Activated T-helper 1 cell treated with anti-CD3 and anti-CD28 coated beads, Interleukin-12 subunit alpha, Interleukin-12 subunit beta, Interleukin-2, Interleukin-4 antibody, amounts not matched to agents 30 ng/mL and 10 ng/mL and 1 ng/mL, durations not matched to agents 14 hours and 24 hours and 36 hours (primary cell): Measurements from ENCODE around the gene JKAMP. TPM values are rescaled to one million over a fixed set of nuclear protein-coding genes. Genes with fewer than 3 reads are reported as not detected.
A peak's percentile ranks its signal among the peaks of the same experiment; 100 is the strongest.
"Not testable (repeated sequence)": the region's sequence is repeated elsewhere in the genome, so short reads cannot be mapped to it uniquely, and the experiment has no call there.

Experiments used
- DNase-seq: peaks from one replicate; pipeline ENCODE4 v3.0.0; 2021; ENCODE audit warnings: low spot score
- H3K27ac Mint-ChIP-seq: one replicate; pipeline ENCODE4 v1.8.0; 2021; ENCODE audit warnings: mild to moderate bottlenecking, mixed read lengths
- H3K27me3 Mint-ChIP-seq: one replicate; pipeline ENCODE4 v1.8.0; 2022; ENCODE audit warnings: mild to moderate bottlenecking, moderate library complexity, mixed read lengths; ENCODE audit not compliant: insufficient read depth
- H3K36me3 Mint-ChIP-seq: one replicate; pipeline ENCODE4 v1.8.0; 2021; ENCODE audit warnings: low read depth, mixed read lengths
- H3K4me1 Mint-ChIP-seq: one replicate; pipeline ENCODE4 v1.8.0; 2021; ENCODE audit warnings: low read depth, mixed read lengths
- H3K4me3 Mint-ChIP-seq: one replicate; pipeline ENCODE4 v1.8.0; 2021; ENCODE audit warnings: mild to moderate bottlenecking, moderate library complexity, mixed read lengths
- H3K9me3 Mint-ChIP-seq: one replicate; pipeline ENCODE4 v1.8.0; 2021; ENCODE audit warnings: mixed read lengths
- intact Hi-C: fragments of 100-400 bp; cut with micrococcal nuclease; formaldehyde crosslinking; loops from one replicate; pipeline ENCODE4 v1.15.1; 2024
- total RNA-seq: library from RNA; stranded (reverse); gene quantifications from 2 replicates; pipeline ENCODE4 v1.2.3, GENCODE V29; 2022

The JKAMP gene
- total RNA-seq = 27.6 and 28.8 TPM in 2 replicates

DNA sequence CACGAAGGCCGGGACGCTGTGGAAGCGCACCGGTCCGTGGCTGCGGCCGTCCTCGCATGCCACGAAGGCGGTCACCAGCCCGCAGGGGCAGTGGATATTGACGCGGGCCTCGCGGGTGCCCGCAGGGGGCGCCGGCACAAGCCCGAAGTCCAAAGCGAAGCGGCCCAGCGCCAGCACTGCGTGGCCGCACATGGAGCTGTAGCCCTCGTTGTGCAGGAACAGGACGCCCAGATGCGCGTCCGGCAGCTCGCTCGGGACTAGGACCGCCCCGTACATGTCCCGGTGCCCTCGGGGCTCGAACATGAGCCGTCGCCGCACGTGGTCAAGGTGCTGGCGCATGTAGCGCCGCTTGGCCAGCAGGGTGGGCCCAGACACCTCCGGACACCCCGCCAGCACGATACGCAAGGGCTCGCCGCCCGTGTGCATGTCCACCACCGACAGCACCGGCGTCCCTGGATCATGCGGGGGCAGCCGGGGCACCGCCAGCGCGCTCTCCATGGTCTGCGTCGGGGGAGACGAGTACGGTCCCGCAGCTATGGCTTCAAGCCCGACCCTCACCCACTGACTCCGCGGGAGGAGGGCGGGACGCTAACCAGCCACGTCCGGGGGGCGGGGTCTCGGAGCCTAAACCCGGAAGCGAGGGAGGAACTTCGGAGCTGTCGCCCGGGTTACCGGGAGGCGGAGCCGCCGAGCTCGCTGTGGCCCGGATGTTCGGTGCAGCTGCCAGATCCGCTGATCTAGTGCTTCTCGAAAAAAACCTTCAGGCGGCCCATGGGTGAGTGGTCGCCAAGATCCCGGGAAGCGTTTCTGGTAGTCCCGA is at the start of gene JKAMP, which contains the start of gene L3HYPDH:
TSS of gene JKAMP (plus strand) at position 699 of the 820 bp plus-strand sequence. CDS start at position 772, 73 bp downstream.
TSS of gene L3HYPDH (minus strand) at position 590 of the 820 bp plus-strand sequence. CDS start at position 498, 92 bp downstream.
- H3K36me3 Mint-ChIP-seq = peaks cover 18% of the 10 kb centered on the region
- H3K4me3 Mint-ChIP-seq = peak within 1 kb of the TSS; percentile 94
- no peaks in the 10 kb centered on the region for H3K9me3 Mint-ChIP-seq
- intact Hi-C loops = loop anchor here (1.0 to 5.0 kb wide), 10 partner anchors 19 to 1283 kb away; partner anchors contain the start of genes ACTR10, ARID4A, CCDC175 and DAAM1
- peak within 1 kb of the TSS; percentile 90 for H3K27ac Mint-ChIP-seq
- peak; percentile 95 for DNase-seq
- H3K27me3 Mint-ChIP-seq = no peaks in the 10 kb centered on the region
- peaks cover 60% of the 10 kb centered on the region for H3K4me1 Mint-ChIP-seq

- Mint-ChIP-seq H3K4me1 (no peaks in the 10 kb centered on the region), H3K27me3 (no peaks in the 10 kb centered on the region), H3K27ac (no peak overlapping the region), H3K9me3 (no peaks in the 10 kb centered on the region), H3K36me3 (no peaks in the 10 kb centered on the region), H3K4me3 (no peak overlapping the region)
- DNase-seq = no peak
- intact Hi-C loops = no loop called here
Observed at GRCh38 chr14:59435101-59435500, 49.2 kb upstream of the JKAMP start.

- Mint-ChIP-seq H3K9me3 (no peaks in the 10 kb centered on the region), H3K4me3 (no peak overlapping the region), H3K27ac (no peak overlapping the region), H3K36me3 (no peaks in the 10 kb centered on the region), H3K4me1 (no peaks in the 10 kb centered on the region), H3K27me3 (peaks cover 3% of the 10 kb centered on the region)
- DNase-seq = no peak
- intact Hi-C loops = no loop called here
Observed at GRCh38 chr14:59435987-59436386, 48.3 kb upstream of the JKAMP start.

- Mint-ChIP-seq H3K4me3 (no peak overlapping the region), H3K9me3 (no peaks in the 10 kb centered on the region), H3K27me3 (peaks cover 6% of the 10 kb centered on the region), H3K27ac (no peak overlapping the region), H3K36me3 (no peaks in the 10 kb centered on the region), H3K4me1 (no peaks in the 10 kb centered on the region)
- intact Hi-C loops = no loop called here
- DNase-seq = no peak
Observed at GRCh38 chr14:59438195-59438647, 46.1 kb upstream of the JKAMP start.

- Mint-ChIP-seq H3K36me3 (no peaks in the 10 kb centered on the region), H3K27me3 (peaks cover 6% of the 10 kb centered on the region), H3K4me1 (no peaks in the 10 kb centered on the region), H3K27ac (no peak overlapping the region), H3K9me3 (no peaks in the 10 kb centered on the region), H3K4me3 (no peak overlapping the region)
- intact Hi-C loops = no loop called here
- no peak for DNase-seq
Observed at GRCh38 chr14:59439256-59439965, 44.9 kb upstream of the JKAMP start.

DNA sequence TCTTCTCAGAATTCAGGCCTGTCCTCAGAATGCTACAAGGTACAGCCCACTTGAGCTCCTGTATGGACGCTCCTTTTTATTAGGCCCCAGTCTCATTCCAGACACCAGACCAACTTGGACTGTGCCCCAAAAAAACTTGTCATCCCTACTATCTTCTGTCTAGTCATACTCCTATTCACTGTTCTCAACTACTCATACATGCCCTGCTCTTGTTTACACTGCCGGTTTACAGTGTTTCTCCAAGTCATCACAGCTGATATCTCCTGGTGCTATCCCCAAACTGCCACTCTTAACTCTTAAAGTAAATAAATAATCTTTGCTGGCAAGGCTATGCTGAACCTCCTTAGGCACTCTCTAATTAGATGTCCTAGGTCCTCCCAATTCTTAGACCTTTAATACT is 35.6 kb upstream of the JKAMP start:
- H3K36me3 Mint-ChIP-seq, intact Hi-C loops, H3K27me3 Mint-ChIP-seq, H3K4me3 Mint-ChIP-seq, H3K27ac Mint-ChIP-seq, H3K4me1 Mint-ChIP-seq, H3K9me3 Mint-ChIP-seq, DNase-seq: not testable (repeated sequence)

DNA sequence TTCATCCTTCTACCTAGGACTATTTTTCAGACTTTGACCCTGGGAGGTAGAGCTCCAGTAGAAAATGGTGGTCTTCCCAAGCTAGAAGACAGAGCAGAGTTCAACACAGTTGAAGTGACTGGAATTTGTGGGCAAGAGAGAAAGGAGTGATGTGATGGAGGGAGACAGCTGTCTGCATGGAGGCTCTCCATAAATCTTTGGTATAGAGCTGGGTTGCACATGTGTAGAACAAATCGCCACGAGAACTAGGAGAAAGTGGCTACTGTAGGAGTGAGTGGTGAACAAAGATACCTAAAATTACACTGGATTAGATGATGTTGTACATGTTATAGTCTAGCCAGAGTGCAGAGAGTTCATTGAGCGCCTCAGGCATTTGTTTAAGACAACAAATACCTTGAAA is 33.6 kb upstream of the JKAMP start:
- H3K4me1 Mint-ChIP-seq = no peaks in the 10 kb centered on the region
- intact Hi-C loops = no loop called here
- H3K27ac Mint-ChIP-seq = no peak overlapping the region
- no peaks in the 10 kb centered on the region for H3K9me3 Mint-ChIP-seq
- H3K4me3 Mint-ChIP-seq = no peak overlapping the region
- H3K27me3 Mint-ChIP-seq = peaks cover 2% of the 10 kb centered on the region
- peaks cover 6% of the 10 kb centered on the region for H3K36me3 Mint-ChIP-seq
- no peak for DNase-seq

DNA sequence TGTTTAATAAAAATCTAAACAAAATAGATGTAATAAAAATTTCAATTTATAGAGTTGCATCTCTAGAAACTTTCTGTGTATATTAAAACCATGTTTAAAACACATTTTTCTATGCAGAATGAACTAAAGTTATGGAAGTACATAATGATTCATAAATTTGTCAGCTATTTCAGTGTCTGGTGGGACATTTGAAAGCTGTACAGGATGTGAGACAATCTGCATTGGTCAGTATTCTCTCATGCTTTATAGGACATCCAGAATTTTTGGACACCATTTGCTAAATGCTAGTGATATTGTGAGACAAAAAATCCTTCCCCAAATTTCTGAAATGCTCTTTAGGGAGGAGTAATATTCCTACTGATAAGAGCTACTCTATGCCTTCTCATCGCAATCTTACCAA is 32.5 kb upstream of the JKAMP start:
- H3K4me3 Mint-ChIP-seq = no peak overlapping the region
- no peaks in the 10 kb centered on the region for H3K9me3 Mint-ChIP-seq
- no peak overlapping the region for H3K27ac Mint-ChIP-seq
- H3K36me3 Mint-ChIP-seq = peaks cover 9% of the 10 kb centered on the region
- no peaks in the 10 kb centered on the region for H3K4me1 Mint-ChIP-seq
- H3K27me3 Mint-ChIP-seq = peaks cover 2% of the 10 kb centered on the region
- DNase-seq = no peak
- intact Hi-C loops = no loop called here

GRCh38 chr14:59454139-59454538 is 30.2 kb upstream of the JKAMP start:
- H3K36me3 Mint-ChIP-seq = peaks cover 9% of the 10 kb centered on the region
- intact Hi-C loops = no loop called here
- no peak for DNase-seq
- peaks cover 2% of the 10 kb centered on the region for H3K27me3 Mint-ChIP-seq
- no peak overlapping the region for H3K27ac Mint-ChIP-seq
- no peaks in the 10 kb centered on the region for H3K9me3 Mint-ChIP-seq
- no peak overlapping the region for H3K4me3 Mint-ChIP-seq
- no peaks in the 10 kb centered on the region for H3K4me1 Mint-ChIP-seq

DNA sequence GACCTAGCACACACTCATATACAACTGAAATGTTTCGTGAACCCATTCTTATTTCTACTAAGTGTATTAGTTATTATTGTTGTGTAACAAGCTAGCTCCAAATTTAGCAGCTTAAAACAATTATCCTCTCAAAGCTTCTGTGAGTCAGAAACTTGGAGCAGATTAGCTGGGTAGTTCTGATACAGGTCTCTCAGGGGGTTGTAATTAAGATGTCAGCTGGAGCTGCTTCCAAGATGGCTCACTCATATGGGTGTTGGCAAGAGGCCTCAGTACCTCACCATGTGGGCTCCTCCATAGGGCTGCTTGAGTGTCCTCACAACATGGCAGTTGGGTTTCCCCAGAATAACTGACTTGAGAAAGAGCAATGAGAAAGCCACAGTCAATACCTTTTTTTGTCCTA is 28.9 kb upstream of the JKAMP start:
- H3K4me1 Mint-ChIP-seq = no peaks in the 10 kb centered on the region
- H3K27me3 Mint-ChIP-seq = peaks cover 2% of the 10 kb centered on the region
- no peaks in the 10 kb centered on the region for H3K9me3 Mint-ChIP-seq
- intact Hi-C loops = no loop called here
- peaks cover 9% of the 10 kb centered on the region for H3K36me3 Mint-ChIP-seq
- H3K27ac Mint-ChIP-seq = no peak overlapping the region
- no peak for DNase-seq
- H3K4me3 Mint-ChIP-seq = no peak overlapping the region

DNA sequence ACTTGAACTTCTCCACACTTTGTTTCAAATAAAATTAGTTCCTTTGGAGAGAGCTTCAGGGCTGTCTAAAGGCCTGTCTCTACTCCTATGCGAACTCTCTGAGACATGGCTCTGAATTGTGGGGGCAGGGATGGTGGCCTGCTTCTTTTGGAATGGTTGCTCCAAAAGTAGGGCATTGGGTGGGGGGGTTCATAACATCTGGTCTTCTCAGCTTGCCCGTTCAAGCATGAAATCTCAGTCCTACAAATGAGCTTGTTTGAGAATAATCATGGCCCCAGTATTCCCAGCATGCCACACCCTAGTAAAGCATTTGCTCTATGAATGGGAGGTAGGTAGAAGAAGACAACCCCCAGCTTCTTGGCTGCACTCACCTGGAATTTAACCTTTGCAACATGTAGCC is 25.8 kb upstream of the JKAMP start:
- H3K4me3 Mint-ChIP-seq = no peak overlapping the region
- H3K27me3 Mint-ChIP-seq = peaks cover 6% of the 10 kb centered on the region
- H3K27ac Mint-ChIP-seq = no peak overlapping the region
- no peaks in the 10 kb centered on the region for H3K4me1 Mint-ChIP-seq
- intact Hi-C loops = no loop called here
- H3K9me3 Mint-ChIP-seq = no peaks in the 10 kb centered on the region
- DNase-seq = no peak
- H3K36me3 Mint-ChIP-seq = peaks cover 9% of the 10 kb centered on the region

DNA sequence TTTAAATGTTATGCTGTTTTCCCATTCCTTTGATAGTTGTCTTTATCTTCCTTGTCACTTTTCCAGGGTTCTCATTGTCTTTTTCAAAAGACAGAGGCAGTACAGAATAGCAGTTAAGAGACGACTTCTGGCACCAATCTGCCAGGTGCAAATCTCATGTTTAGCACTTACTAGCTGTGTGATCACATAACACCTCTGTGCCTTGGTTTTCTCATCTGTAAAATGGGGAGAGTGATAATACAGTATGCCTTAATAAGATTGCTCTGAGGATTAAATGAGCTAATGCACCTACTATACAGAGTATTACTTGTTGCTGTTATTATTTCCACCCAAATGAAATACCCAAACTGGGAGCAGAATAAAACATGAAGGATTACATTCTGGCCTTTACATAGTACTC is 23.9 kb upstream of the JKAMP start:
- Mint-ChIP-seq H3K9me3 (no peaks in the 10 kb centered on the region), H3K27me3 (peaks cover 6% of the 10 kb centered on the region), H3K4me3 (no peak overlapping the region), H3K4me1 (no peaks in the 10 kb centered on the region), H3K36me3 (peaks cover 8% of the 10 kb centered on the region), H3K27ac (no peak overlapping the region)
- DNase-seq = no peak
- intact Hi-C loops = no loop called here

- intact Hi-C loops = no loop called here
- Mint-ChIP-seq H3K36me3 (peaks cover 1% of the 10 kb centered on the region), H3K27me3 (peaks cover 10% of the 10 kb centered on the region), H3K27ac (no peak overlapping the region), H3K4me1 (no peaks in the 10 kb centered on the region), H3K9me3 (no peaks in the 10 kb centered on the region), H3K4me3 (no peak overlapping the region)
- DNase-seq = no peak
Observed at GRCh38 chr14:59461891-59462290, 22.4 kb upstream of the JKAMP start.
